ENCODE results near the gene AR. TPM values are rescaled to one million over a fixed set of nuclear protein-coding genes. Genes with fewer than 3 reads are reported as not detected.

Gene AR, protein sequence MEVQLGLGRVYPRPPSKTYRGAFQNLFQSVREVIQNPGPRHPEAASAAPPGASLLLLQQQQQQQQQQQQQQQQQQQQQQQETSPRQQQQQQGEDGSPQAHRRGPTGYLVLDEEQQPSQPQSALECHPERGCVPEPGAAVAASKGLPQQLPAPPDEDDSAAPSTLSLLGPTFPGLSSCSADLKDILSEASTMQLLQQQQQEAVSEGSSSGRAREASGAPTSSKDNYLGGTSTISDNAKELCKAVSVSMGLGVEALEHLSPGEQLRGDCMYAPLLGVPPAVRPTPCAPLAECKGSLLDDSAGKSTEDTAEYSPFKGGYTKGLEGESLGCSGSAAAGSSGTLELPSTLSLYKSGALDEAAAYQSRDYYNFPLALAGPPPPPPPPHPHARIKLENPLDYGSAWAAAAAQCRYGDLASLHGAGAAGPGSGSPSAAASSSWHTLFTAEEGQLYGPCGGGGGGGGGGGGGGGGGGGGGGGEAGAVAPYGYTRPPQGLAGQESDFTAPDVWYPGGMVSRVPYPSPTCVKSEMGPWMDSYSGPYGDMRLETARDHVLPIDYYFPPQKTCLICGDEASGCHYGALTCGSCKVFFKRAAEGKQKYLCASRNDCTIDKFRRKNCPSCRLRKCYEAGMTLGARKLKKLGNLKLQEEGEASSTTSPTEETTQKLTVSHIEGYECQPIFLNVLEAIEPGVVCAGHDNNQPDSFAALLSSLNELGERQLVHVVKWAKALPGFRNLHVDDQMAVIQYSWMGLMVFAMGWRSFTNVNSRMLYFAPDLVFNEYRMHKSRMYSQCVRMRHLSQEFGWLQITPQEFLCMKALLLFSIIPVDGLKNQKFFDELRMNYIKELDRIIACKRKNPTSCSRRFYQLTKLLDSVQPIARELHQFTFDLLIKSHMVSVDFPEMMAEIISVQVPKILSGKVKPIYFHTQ
- under 1 TPM; 0.12 to 0.23 TPM for total RNA-seq

DNA sequence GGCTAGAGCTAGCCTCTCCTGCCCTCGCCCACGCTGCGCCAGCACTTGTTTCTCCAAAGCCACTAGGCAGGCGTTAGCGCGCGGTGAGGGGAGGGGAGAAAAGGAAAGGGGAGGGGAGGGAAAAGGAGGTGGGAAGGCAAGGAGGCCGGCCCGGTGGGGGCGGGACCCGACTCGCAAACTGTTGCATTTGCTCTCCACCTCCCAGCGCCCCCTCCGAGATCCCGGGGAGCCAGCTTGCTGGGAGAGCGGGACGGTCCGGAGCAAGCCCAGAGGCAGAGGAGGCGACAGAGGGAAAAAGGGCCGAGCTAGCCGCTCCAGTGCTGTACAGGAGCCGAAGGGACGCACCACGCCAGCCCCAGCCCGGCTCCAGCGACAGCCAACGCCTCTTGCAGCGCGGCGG, at the start of gene AR:
Gene AR (plus strand): TSS at position 204 of the 400 bp plus-strand sequence. CDS start 1,126 bp downstream, outside the sequence.

